Measurements from ENCODE around the gene OR2C1.

OR2C1 gene

DNA sequence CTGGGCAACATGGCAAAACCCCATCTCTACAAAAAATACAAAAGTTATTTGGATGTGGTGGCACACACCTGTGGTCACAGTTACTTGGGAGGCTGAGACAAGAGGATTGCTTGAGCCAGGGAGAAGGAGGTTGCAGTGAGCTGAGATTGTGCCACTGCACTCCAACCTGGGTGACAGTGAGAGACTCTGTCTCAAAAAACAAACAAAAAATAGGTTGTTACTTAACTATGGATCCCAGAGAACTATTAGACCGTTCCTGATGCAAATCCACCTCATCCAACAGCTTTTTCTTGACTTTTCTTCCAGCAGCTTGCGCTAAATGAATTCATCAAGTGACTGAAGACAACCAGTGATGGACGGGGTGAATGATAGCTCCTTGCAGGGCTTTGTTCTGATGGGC, at the start of gene OR2C1:
OR2C1 (plus strand) TSS at position 301 of the 400 bp plus-strand sequence; CDS start at position 353, 52 bp downstream.
- no peak for TF ChIP-seq POLR2A (IDR thresholded peaks at IDR 0.05; ENCODE audit: extremely low read depth, insufficient read length)
- TF ChIP-seq MYC (IDR thresholded peaks at IDR 0.05; ENCODE audit: low read depth, low read length), result no peak
- TF ChIP-seq CTCF (IDR thresholded peaks at IDR 0.05; ENCODE audit: low read depth, low read length), result no peak
- TF ChIP-seq MAX (IDR thresholded peaks at IDR 0.05; ENCODE audit: low read depth, low read length), result no peak
- H3K4me3 ChIP-seq (ENCODE audit: low read depth, low read length), result no peak within 1 kb of the TSS
- DNase-seq (ENCODE audit: low read depth), result no peak

- H3K4me3 ChIP-seq (ENCODE audit: low read depth, low read length), result peak overlapping the region; percentile 78
- DNase-seq (ENCODE audit: low read depth), result no peak
- TF ChIP-seq MAX (IDR thresholded peaks at IDR 0.05; ENCODE audit: low read depth, low read length) (no peak), MYC (IDR thresholded peaks at IDR 0.05; ENCODE audit: low read depth, low read length) (no peak), CTCF (IDR thresholded peaks at IDR 0.05; ENCODE audit: low read depth, low read length) (no peak), POLR2A (IDR thresholded peaks at IDR 0.05; ENCODE audit: extremely low read depth, insufficient read length) (no peak)
These were observed 49.6 kb upstream of the OR2C1 start for GRCh38 chr16:3306078-3306477.

GRCh38 chr16:3311496-3311895, 44.2 kb upstream of the OR2C1 start:
- TF ChIP-seq MAX (IDR thresholded peaks at IDR 0.05; ENCODE audit: low read depth, low read length) (no peak), POLR2A (IDR thresholded peaks at IDR 0.05; ENCODE audit: extremely low read depth, insufficient read length) (no peak), CTCF (IDR thresholded peaks at IDR 0.05; ENCODE audit: low read depth, low read length) (no peak), MYC (IDR thresholded peaks at IDR 0.05; ENCODE audit: low read depth, low read length) (no peak)
- no peak overlapping the region for H3K4me3 ChIP-seq (ENCODE audit: low read depth, low read length)
- no peak for DNase-seq (ENCODE audit: low read depth)

DNA sequence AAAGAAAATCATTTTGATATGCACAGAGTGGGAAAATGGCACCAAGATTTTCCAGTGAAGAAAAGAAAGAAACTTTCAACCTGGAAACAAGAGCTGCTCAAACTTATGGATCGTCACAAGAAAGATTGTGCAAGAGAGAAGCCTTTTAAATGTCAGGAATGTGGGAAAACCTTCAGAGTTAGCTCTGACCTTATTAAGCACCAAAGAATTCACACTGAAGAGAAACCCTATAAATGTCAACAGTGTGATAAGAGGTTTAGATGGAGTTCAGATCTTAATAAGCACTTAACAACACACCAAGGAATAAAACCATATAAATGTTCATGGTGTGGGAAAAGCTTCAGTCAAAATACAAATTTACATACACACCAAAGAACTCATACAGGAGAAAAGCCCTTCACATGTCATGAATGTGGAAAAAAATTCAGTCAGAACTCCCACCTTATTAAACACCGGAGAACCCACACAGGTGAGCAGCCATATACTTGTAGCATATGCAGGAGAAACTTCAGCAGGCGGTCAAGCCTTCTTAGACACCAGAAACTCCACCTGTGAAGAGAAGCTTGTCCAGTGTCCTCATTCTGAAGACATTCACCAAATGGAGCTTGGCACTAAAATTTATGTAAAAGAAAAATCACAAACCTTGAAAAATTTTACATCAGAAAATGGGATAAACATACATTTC, 38.2 kb upstream of the OR2C1 start:
- peak; percentile 10 for DNase-seq (ENCODE audit: low read depth)
- TF ChIP-seq CTCF (IDR thresholded peaks at IDR 0.05; ENCODE audit: low read depth, low read length) (no peak), MYC (IDR thresholded peaks at IDR 0.05; ENCODE audit: low read depth, low read length) (no peak), MAX (IDR thresholded peaks at IDR 0.05; ENCODE audit: low read depth, low read length) (no peak), POLR2A (IDR thresholded peaks at IDR 0.05; ENCODE audit: extremely low read depth, insufficient read length) (no peak)
- no peak overlapping the region for H3K4me3 ChIP-seq (ENCODE audit: low read depth, low read length)

DNA sequence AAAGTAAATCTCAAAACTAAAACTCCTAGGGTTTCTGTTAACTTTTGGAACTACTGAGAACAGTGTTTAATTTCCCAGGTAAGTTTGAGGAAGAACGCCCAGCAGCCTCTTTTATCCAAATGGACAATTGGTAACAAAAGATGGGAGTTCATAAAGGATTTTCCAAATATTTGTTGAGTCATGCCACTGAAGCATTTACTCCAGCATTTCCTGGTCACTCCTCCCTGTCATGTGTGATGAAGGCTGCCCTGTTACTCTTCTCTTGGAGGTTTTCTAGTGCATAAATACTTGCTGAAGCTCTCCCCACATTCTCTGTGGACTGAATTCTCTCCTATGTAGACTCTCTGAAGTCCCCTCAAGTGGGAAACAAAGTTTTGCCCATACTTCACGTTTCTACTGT, 33.9 kb upstream of the OR2C1 start:
- H3K4me3 ChIP-seq (ENCODE audit: low read depth, low read length), result no peak overlapping the region
- TF ChIP-seq MYC (IDR thresholded peaks at IDR 0.05; ENCODE audit: low read depth, low read length) (no peak), CTCF (IDR thresholded peaks at IDR 0.05; ENCODE audit: low read depth, low read length) (no peak)
- no peak for DNase-seq (ENCODE audit: low read depth)

GRCh38 chr16:3327514-3327913, 28.2 kb upstream of the OR2C1 start:
- no peak for DNase-seq (ENCODE audit: low read depth)
- H3K4me3 ChIP-seq (ENCODE audit: low read depth, low read length), result no peak overlapping the region
- no peak for TF ChIP-seq CTCF (IDR thresholded peaks at IDR 0.05; ENCODE audit: low read depth, low read length)
- no peak for TF ChIP-seq MAX (IDR thresholded peaks at IDR 0.05; ENCODE audit: low read depth, low read length)
- TF ChIP-seq POLR2A (IDR thresholded peaks at IDR 0.05; ENCODE audit: extremely low read depth, insufficient read length), result no peak
- no peak for TF ChIP-seq MYC (IDR thresholded peaks at IDR 0.05; ENCODE audit: low read depth, low read length)

All from NB4 (cell line).